Gastrocnemius medialis (tissue), 4 donors: ENCODE data around the gene BMP7.

Experiments
- POLR2A ChIP-seq, 2 donors: fragments of 450-650 bp; IDR thresholded peaks; one replicate each; pipeline ENCODE4 v1.6.1; 2017; ENCODE audit warnings: antibody characterized with exemption in 2 of 2, mild to moderate bottlenecking in 2 of 2, moderate library complexity in 2 of 2
- TF ChIP-seq, protein P1 (sequence below), 5 experiments: fragments of 450-650 bp in 3 of 5; fragments of 200-600 bp in 2 of 5; sonication (generic) in 2 of 5; IDR thresholded peaks in 4 of 5; conservative IDR thresholded peaks in 1 of 5; 1 replicate in 4 of 5; 2 replicates in 1 of 5; pipeline ENCODE4 v1.5.1; 2016 to 2019; ENCODE audit warnings: antibody characterized with exemption in 5 of 5, mild to moderate bottlenecking in 3 of 5, moderate library complexity in 3 of 5

DNA sequence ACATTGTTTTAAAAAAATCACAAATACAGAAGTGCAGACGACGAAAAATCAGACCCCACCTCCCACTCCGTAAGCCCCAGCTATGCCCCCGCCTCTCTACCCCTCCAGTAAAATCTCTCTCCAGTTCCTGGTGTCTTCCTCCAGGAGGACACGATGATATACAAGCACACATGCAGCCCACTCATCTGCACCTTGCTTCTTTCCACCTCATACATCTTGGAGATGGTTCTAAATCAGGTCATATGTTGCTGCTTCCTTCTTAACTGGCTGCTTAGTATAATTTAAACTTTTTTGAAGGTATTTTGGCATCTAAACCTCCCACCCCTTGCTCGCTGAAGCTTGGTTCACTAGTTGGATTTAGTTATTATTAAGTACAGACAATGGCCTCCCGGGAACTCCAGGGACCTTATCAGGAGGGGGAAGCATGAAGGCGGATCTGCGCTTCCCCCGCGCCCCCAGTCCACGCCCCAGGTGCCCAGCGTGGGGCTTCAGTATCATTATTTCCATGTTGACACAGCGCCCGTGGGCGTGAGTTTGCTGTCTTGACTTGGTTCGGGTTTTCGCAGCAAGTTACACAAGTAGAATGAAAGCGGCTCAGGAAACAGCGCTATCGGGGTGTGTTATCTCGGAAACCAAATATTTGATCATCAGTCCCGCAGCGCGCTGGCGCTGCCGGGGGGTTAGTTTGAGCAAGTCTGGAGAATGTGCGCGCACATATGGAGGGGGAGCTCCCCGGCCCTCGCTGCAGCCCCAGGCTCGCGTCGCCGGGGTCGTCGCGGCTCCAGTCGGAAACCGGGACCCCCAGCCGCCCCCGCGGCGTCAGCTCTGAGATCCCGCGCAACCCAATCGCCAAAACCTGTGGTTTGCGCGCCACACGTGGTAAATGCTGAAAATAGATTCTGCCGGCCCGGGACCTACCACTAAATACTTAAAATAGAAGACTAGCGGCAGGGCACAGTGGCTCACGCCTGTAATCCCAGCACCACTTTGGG is 2.3 kb downstream of the BMP7 start:
- TF ChIP-seq, protein P1, sequence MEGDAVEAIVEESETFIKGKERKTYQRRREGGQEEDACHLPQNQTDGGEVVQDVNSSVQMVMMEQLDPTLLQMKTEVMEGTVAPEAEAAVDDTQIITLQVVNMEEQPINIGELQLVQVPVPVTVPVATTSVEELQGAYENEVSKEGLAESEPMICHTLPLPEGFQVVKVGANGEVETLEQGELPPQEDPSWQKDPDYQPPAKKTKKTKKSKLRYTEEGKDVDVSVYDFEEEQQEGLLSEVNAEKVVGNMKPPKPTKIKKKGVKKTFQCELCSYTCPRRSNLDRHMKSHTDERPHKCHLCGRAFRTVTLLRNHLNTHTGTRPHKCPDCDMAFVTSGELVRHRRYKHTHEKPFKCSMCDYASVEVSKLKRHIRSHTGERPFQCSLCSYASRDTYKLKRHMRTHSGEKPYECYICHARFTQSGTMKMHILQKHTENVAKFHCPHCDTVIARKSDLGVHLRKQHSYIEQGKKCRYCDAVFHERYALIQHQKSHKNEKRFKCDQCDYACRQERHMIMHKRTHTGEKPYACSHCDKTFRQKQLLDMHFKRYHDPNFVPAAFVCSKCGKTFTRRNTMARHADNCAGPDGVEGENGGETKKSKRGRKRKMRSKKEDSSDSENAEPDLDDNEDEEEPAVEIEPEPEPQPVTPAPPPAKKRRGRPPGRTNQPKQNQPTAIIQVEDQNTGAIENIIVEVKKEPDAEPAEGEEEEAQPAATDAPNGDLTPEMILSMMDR (IDR thresholded peaks at IDR 0.05 in 4 of 5, conservative IDR thresholded peaks at IDR 0.05 in 1 of 5) = no peak
- no peak for TF ChIP-seq POLR2A (IDR thresholded peaks at IDR 0.05)
